Activated naive CD4-positive, alpha-beta T cell treated with anti-CD3 and anti-CD28 coated beads, Interleukin-2, amount 10 ng/mL, durations not matched to agents 7 days and 5 days (primary cell): ENCODE results near the gene PPM1G.
"Not testable (repeated sequence)": the region's sequence is repeated elsewhere in the genome, so short reads cannot be mapped to it uniquely, and the experiment has no call there.

Source experiments
- CTCF ChIA-PET: fragments of 350-600 bp; sonication (Branson Sonifier 250); formaldehyde crosslinking; loops from one replicate; lab custom pipeline; 2021; ENCODE audit warnings: antibody characterized with exemption; lab: Charles Lee
- DNase-seq: peaks from one replicate; pipeline ENCODE4 v3.0.0-alpha.2; 2020
- H3K27ac Mint-ChIP-seq: one replicate; pipeline ENCODE4 v1.8.0; 2021; ENCODE audit warnings: mild to moderate bottlenecking, moderate library complexity, mixed read lengths
- H3K27me3 Mint-ChIP-seq: one replicate; pipeline ENCODE4 v1.8.0; 2021; ENCODE audit warnings: mild to moderate bottlenecking, mixed read lengths
- H3K36me3 Mint-ChIP-seq: one replicate; pipeline ENCODE4 v1.8.0; 2021; ENCODE audit warnings: mixed read lengths
- H3K4me1 Mint-ChIP-seq: one replicate; pipeline ENCODE4 v1.8.0; 2021; ENCODE audit warnings: mixed read lengths
- H3K4me3 Mint-ChIP-seq: one replicate; pipeline ENCODE4 v1.8.0; 2021; ENCODE audit warnings: mild to moderate bottlenecking, moderate library complexity, mixed read lengths
- H3K9me3 Mint-ChIP-seq: one replicate; pipeline ENCODE4 v1.8.0; 2021; ENCODE audit warnings: mixed read lengths

PPM1G gene

DNA sequence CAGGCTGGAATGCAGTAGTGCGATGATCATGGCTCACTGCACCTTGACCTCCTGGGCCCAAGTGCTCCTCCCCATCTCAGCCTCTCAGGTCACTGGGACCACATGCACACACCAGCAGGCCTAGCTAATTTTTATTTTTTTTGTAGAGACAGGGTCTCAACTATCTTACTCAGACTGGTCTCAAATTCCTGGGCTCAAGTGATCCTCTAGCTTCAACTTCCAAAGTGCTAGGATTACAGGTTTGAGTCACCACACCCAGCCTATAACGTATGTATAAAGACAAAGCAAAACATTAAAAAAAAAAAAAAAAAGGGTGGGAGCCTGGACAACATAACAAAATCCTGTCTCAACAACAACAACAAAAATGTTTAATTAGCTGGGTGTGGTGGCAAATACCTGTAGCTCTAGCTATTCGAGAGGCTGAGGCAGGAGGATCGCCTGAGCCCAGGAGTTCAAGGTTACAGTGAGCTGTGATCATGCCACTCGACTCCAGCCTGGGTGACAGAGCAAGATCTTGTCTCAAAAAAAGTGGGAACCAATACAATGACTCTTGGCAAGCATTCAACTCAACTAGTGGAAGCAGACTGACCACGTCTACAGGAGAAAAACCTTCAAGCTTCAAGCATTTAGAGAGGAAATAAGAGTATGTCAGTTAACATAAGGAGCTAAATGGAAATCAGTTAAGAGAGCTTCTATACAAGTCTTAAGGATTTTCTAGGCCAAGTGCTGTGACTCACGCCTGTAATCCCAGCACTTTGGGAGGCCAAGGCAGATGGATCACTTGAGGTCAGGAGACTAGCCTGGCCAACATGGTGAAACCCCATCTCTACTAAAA, 55.4 kb downstream of the PPM1G start:
- H3K9me3 Mint-ChIP-seq, result no peaks in the 10 kb centered on the region
- CTCF ChIA-PET, result interaction anchor here (0.5 to 1.6 kb wide), 3 partner anchors 15 to 327 kb away, joined by 3 to 5 read pairs (median 4); no protein-coding TSS in a partner anchor
- no peak for DNase-seq
- peaks cover 60% of the 10 kb centered on the region for H3K4me1 Mint-ChIP-seq
- peaks cover 5% of the 10 kb centered on the region for H3K27me3 Mint-ChIP-seq
- peak overlapping the region; percentile 45 for H3K27ac Mint-ChIP-seq
- H3K36me3 Mint-ChIP-seq, result peaks cover 18% of the 10 kb centered on the region
- peak overlapping the region; percentile 40 for H3K4me3 Mint-ChIP-seq

GRCh38 chr2:27353386-27353761, 56.0 kb downstream of the PPM1G start:
- H3K9me3 Mint-ChIP-seq, H3K4me3 Mint-ChIP-seq, H3K27ac Mint-ChIP-seq, DNase-seq, H3K27me3 Mint-ChIP-seq: not testable (repeated sequence)
- H3K4me1 Mint-ChIP-seq, result peaks cover 56% of the 10 kb centered on the region
- CTCF ChIA-PET, result interaction anchor here (0.8 to 1.6 kb wide), 2 partner anchors 16 to 51 kb away, joined by 4 to 5 read pairs; no protein-coding TSS in a partner anchor
- peaks cover 17% of the 10 kb centered on the region for H3K36me3 Mint-ChIP-seq

- peaks cover 25% of the 10 kb centered on the region for H3K36me3 Mint-ChIP-seq
- H3K27me3 Mint-ChIP-seq, result peaks cover 5% of the 10 kb centered on the region
- peaks cover 45% of the 10 kb centered on the region for H3K4me1 Mint-ChIP-seq
- H3K4me3 Mint-ChIP-seq, result no peak overlapping the region
- H3K27ac Mint-ChIP-seq, result peak overlapping the region; percentile 1
- H3K9me3 Mint-ChIP-seq, result no peaks in the 10 kb centered on the region
- DNase-seq, result no peak
- CTCF ChIA-PET, result interaction anchor here (1.2 to 1.6 kb wide), 3 partner anchors 32 to 330 kb away, joined by 3 to 5 read pairs (median 4); no protein-coding TSS in a partner anchor
Measured at GRCh38 chr2:27351802-27352598, 57.4 kb downstream of the PPM1G start.

DNA sequence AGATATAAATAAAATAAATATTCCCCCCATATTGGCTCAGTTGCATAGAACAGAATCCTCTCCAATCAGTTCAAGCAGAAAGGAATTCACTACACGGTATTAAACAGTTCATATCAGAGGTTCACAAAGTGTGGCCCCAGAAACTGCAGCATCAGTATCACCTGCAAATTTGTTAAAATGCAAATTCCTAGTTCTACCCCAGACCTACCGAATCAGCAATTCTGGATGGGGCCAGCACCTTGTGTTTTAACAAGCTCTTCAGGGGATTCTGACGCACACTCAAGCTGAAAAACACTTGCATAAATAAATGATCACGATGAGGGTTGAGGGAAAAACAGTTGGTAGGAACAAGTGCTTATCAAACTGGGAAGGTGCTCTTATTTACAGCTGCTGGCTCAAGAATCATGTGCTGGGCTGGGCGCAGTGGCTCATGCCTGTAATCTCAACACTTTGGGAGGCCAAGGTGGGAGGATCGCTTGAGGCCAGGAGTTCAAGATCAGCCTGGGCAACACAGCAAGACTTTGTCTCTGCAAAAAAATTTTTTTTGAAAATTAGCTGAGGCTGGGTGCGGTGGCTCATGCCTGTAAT, 59.2 kb downstream of the PPM1G start:
- H3K27me3 Mint-ChIP-seq, result no peaks in the 10 kb centered on the region
- H3K4me3 Mint-ChIP-seq, result no peak overlapping the region
- peaks cover 33% of the 10 kb centered on the region for H3K4me1 Mint-ChIP-seq
- DNase-seq, result no peak
- CTCF ChIA-PET, result interaction anchor here (0.9 to 1.6 kb wide), 3 partner anchors 81 to 333 kb away, joined by 3 to 4 read pairs (median 3); partner anchors contain the start of genes CCDC121 and GPN1
- H3K36me3 Mint-ChIP-seq, result peaks cover 21% of the 10 kb centered on the region
- H3K9me3 Mint-ChIP-seq, result no peaks in the 10 kb centered on the region
- H3K27ac Mint-ChIP-seq, result no peak overlapping the region

- H3K4me1 Mint-ChIP-seq, result peaks cover 14% of the 10 kb centered on the region
- H3K36me3 Mint-ChIP-seq, result peaks cover 22% of the 10 kb centered on the region
- no peaks in the 10 kb centered on the region for H3K27me3 Mint-ChIP-seq
- DNase-seq, result no peak
- no peak overlapping the region for H3K4me3 Mint-ChIP-seq
- CTCF ChIA-PET, result interaction anchor here (1.1 kb wide), 2 partner anchors 22 to 85 kb away, joined by 3 read pairs; partner anchors contain the start of gene SLC30A3
- no peaks in the 10 kb centered on the region for H3K9me3 Mint-ChIP-seq
- no peak overlapping the region for H3K27ac Mint-ChIP-seq
Measured at GRCh38 chr2:27347641-27348040, 61.8 kb downstream of the PPM1G start.

- CTCF ChIA-PET, result no interaction called here
- peaks cover 37% of the 10 kb centered on the region for H3K36me3 Mint-ChIP-seq
- no peaks in the 10 kb centered on the region for H3K4me1 Mint-ChIP-seq
- DNase-seq, result no peak
- H3K4me3 Mint-ChIP-seq, result no peak overlapping the region
- H3K27ac Mint-ChIP-seq, result no peak overlapping the region
- H3K27me3 Mint-ChIP-seq, result no peaks in the 10 kb centered on the region
- no peaks in the 10 kb centered on the region for H3K9me3 Mint-ChIP-seq
Measured at GRCh38 chr2:27336173-27336572, 73.2 kb downstream of the PPM1G start.

- no peak overlapping the region for H3K4me3 Mint-ChIP-seq
- H3K27me3 Mint-ChIP-seq, result no peaks in the 10 kb centered on the region
- DNase-seq, result no peak
- no peaks in the 10 kb centered on the region for H3K4me1 Mint-ChIP-seq
- no peak overlapping the region for H3K27ac Mint-ChIP-seq
- CTCF ChIA-PET, result interaction anchor here (1.2 kb wide), 1 partner anchor 32 kb away, joined by 4 read pairs; no protein-coding TSS in a partner anchor
- H3K36me3 Mint-ChIP-seq, result peaks cover 38% of the 10 kb centered on the region
- H3K9me3 Mint-ChIP-seq, result no peaks in the 10 kb centered on the region
Measured at GRCh38 chr2:27335311-27335710, 74.1 kb downstream of the PPM1G start.
